K562 (cell line): ENCODE measurements around the gene DCP1B. TPM values are rescaled to one million over a fixed set of nuclear protein-coding genes. Genes with fewer than 3 reads are reported as not detected.

Experiments used
- ATAC-seq: fragments of 200-7000 bp; cut with Tn5 transposase; 3 replicates; pipeline ENCODE4 v1.9.1; 2020; ENCODE audit warnings: moderate library complexity
- BruUV-seq: library from RNA; stranded (reverse); fragments of 400-500 nt; replicated peaks from 2 replicates; lab custom pipeline; 2021; lab: Mats Ljungman, UMichigan
- CTCF ChIA-PET: fragments of 300-600 bp; formaldehyde crosslinking; extraction: SDS; loops from one replicate; lab custom pipeline; 2021; ENCODE audit warnings: low intra/inter-chr PET ratio; lab: Yijun Ruan, JAX
- POLR2A ChIA-PET: fragments of 300-600, 350-650 bp; sonication (Branson Sonifier 250); formaldehyde crosslinking; extraction: SDS; loops from one replicate; lab custom pipeline; 2021; ENCODE audit warnings: antibody characterized with exemption, inconsistent platforms; lab: Yijun Ruan, JAX
- DNase-seq, 4 experiments: peaks; one replicate each; pipeline versions ENCODE4 v3.0.0 to v3.0.0-alpha.2; 2011 to 2018; ENCODE audit warnings: low spot score in 3 of 4, mixed read lengths in 3 of 4; ENCODE audit errors: extremely low read depth in 1 of 4
- FAIRE-seq: peaks from 2 replicates; lab custom pipeline; 2011; peaks lifted over from hg19 to GRCh38; lab: Jason Lieb, UNC
- H2AFZ ChIP-seq: 2 replicates; pipeline ENCODE4 v1.6.0; 2011; ENCODE audit warnings: low read depth, low read length, control low read depth, inconsistent platforms
- H3K27ac ChIP-seq: fragments of 200-600 bp; 3 replicates; pipeline ENCODE4 v1.8.0; 2011; ENCODE audit warnings: low read depth, mild to moderate bottlenecking, control low read depth, inconsistent platforms, low read length, moderate library complexity, mixed read lengths; ENCODE audit errors: extremely low read depth
- H3K27me3 ChIP-seq, 2 experiments: fragments of 300-600 bp in 1 of 2; 2 replicates in 1 of 2; 3 replicates in 1 of 2; pipeline versions ENCODE4 v1.6.0 to v1.8.0; 2011; ENCODE audit warnings: inconsistent platforms in 2 of 2, low read length in 2 of 2, mild to moderate bottlenecking in 1 of 2, mixed read lengths in 1 of 2, moderate library complexity in 1 of 2; ENCODE audit not compliant: control insufficient read depth in 2 of 2, insufficient read depth in 2 of 2
- H3K36me3 ChIP-seq: fragments of 300-600 bp; 3 replicates; pipeline ENCODE4 v1.8.0; 2011; ENCODE audit warnings: mild to moderate bottlenecking, low read length, inconsistent platforms; ENCODE audit not compliant: control insufficient read depth, insufficient read depth
- H3K4me1 ChIP-seq, 2 experiments: fragments of 200-600 bp in 1 of 2; replicated peaks in 1 of 2; 2 replicates in 1 of 2; 3 replicates in 1 of 2; pipeline versions ENCODE4 v1.5.1 to v1.8.0; 2011; ENCODE audit warnings: inconsistent platforms in 2 of 2, low read length in 2 of 2, mild to moderate bottlenecking in 1 of 2, mixed read lengths in 1 of 2, moderate library complexity in 1 of 2; ENCODE audit not compliant: control insufficient read depth in 2 of 2, insufficient read depth in 2 of 2
- H3K4me2 ChIP-seq: 2 replicates; pipeline ENCODE4 v1.6.1; 2011; ENCODE audit warnings: low read length, control low read depth, inconsistent platforms, mixed read lengths; ENCODE audit not compliant: insufficient read depth
- H3K4me3 ChIP-seq: fragments of 200-600 bp; sonication (generic), shearing (Covaris generic); 2 replicates; pipeline ENCODE4 v1.5.1; 2016; ENCODE audit warnings: control low read depth, inconsistent platforms
- H3K79me2 ChIP-seq: fragments of 200-600 bp; 3 replicates; pipeline ENCODE4 v1.8.0; 2011; ENCODE audit warnings: low read length, inconsistent platforms; ENCODE audit not compliant: control insufficient read depth, insufficient read depth
- H3K9ac ChIP-seq, 2 experiments: 2 replicates each; pipeline versions ENCODE4 v1.6.0 to v1.6.1; 2011; ENCODE audit warnings: low read depth in 2 of 2, low read length in 2 of 2, control low read depth in 1 of 2, inconsistent platforms in 1 of 2, mild to moderate bottlenecking in 1 of 2, mixed read lengths in 1 of 2; ENCODE audit not compliant: insufficient read depth in 1 of 2
- H3K9me1 ChIP-seq: one replicate; pipeline ENCODE4 v1.6.0; 2011; ENCODE audit warnings: inconsistent platforms, mild to moderate bottlenecking, low read length, moderate library complexity; ENCODE audit not compliant: control insufficient read depth, insufficient read depth
- H3K9me3 ChIP-seq: replicated peaks from 2 replicates; pipeline ENCODE4 v1.5.1; 2011; ENCODE audit warnings: low read depth, low read length, inconsistent platforms; ENCODE audit not compliant: control insufficient read depth, insufficient read depth
- H4K20me1 ChIP-seq: replicated peaks from 2 replicates; pipeline ENCODE4 v1.6.1; 2011; ENCODE audit warnings: low read length, inconsistent platforms, mixed read lengths; ENCODE audit not compliant: control insufficient read depth, insufficient read depth
- C11orf30 ChIP-seq: fragments of 450-650 bp; IDR thresholded peaks from 2 replicates; pipeline ENCODE4 v1.6.1; 2016; ENCODE audit warnings: low read depth, mild to moderate bottlenecking
- DIDO1 ChIP-seq: fragments of 450-650 bp; IDR thresholded peaks from 2 replicates; pipeline ENCODE4 v1.6.1; 2016; ENCODE audit warnings: low read depth, missing biosample characterization, missing genetic modification characterization
- FOXJ2 ChIP-seq: fragments of 200-800 bp; sonication (Bioruptor generic); IDR thresholded peaks from 2 replicates; pipeline ENCODE4 v1.6.1; 2016; ENCODE audit warnings: missing genetic modification characterization, missing compliant biosample characterization
- HDAC3 ChIP-seq: fragments of 450-650 bp; IDR thresholded peaks from 2 replicates; pipeline ENCODE4 v1.6.1; 2018; ENCODE audit warnings: borderline replicate concordance, mild to moderate bottlenecking, moderate library complexity; ENCODE audit not compliant: partially characterized antibody
- LEF1 ChIP-seq: fragments of 450-650 bp; IDR thresholded peaks from 2 replicates; pipeline ENCODE4 v1.6.1; 2016; ENCODE audit warnings: mild to moderate bottlenecking
- MBD1 ChIP-seq: fragments of 250-450 bp; sonication (Bioruptor Pico); IDR thresholded peaks from 2 replicates; pipeline ENCODE4 v1.8.0; 2022; ENCODE audit warnings: inconsistent platforms
- SREBF1 ChIP-seq: fragments of 150-350 bp; IDR thresholded peaks from 2 replicates; pipeline ENCODE4 v1.6.1; 2014; ENCODE audit warnings: antibody characterized with exemption, low read depth, low read length, borderline replicate concordance
- STAT5B ChIP-seq: fragments of 250-450 bp; sonication (Bioruptor Pico); IDR thresholded peaks from 2 replicates; pipeline ENCODE4 v1.8.0; 2021; ENCODE audit warnings: mild to moderate bottlenecking, inconsistent platforms
- ZMIZ1 ChIP-seq, 2 experiments: fragments of 150-350 bp in 1 of 2; IDR thresholded peaks; 2 replicates each; pipeline ENCODE4 v1.6.1; 2012 to 2016; ENCODE audit warnings: low read depth in 2 of 2, low read length in 2 of 2, mild to moderate bottlenecking in 1 of 2, moderate library complexity in 1 of 2
- ZNF212 ChIP-seq: fragments of 450-650 bp; formaldehyde crosslinking; IDR thresholded peaks from 2 replicates; pipeline ENCODE4 v1.4.0; 2020; ENCODE audit warnings: mild to moderate bottlenecking
- WGBS: fragments of 100-300 bp; shearing (Covaris generic); methylation state at CpG from one replicate; pipeline ENCODE4 v1.1.6; 2016; ENCODE audit warnings: low coverage, mixed read lengths; ENCODE audit not compliant: insufficient coverage; ENCODE audit errors: missing lambda C conversion rate; 5-methylcytosine and 5-hydroxymethylcytosine counted together
- in situ Hi-C: fragments of 300-500 bp; cut with MboI; formaldehyde crosslinking; loops from 4 replicates; pipeline ENCODE4 v1.15.0; 2018; ENCODE audit warnings: inconsistent platforms, mixed read lengths
- intact Hi-C: fragments of 100-400 bp; cut with micrococcal nuclease; formaldehyde crosslinking; loops from 2 replicates; pipeline ENCODE4 v1.14.2; 2022
- polyA plus RNA-seq, 8 experiments: library from polyadenylated mRNA; depleted of rRNA in 4 of 8; stranded (reverse) in 5 of 8; unstranded in 3 of 8; fragments of >200 nt; fragmentation: Nextera tagmentation in 2 of 8; fragmentation: Illumina TruSeq in 1 of 8; extraction: Ambion mirVana in 2 of 8; extraction: Trizol in 1 of 8; gene quantifications; 2 replicates each; pipeline versions ENCODE4 v1.2.1 to v1.2.3, GENCODE V29; 2011 to 2014; ENCODE audit warnings: inconsistent platforms in 1 of 8, missing spikeins in 1 of 8
- total RNA-seq, 7 experiments: library from RNA; depleted of rRNA in 6 of 7; stranded (reverse); fragments of >200 nt in 6 of 7; fragmentation: Illumina TruSeq in 2 of 7; extraction: Trizol in 2 of 7; gene quantifications; 2 replicates each; pipeline versions ENCODE4 v1.2.1 to v1.2.3, GENCODE V29; 2011 to 2021; ENCODE audit warnings: low replicate concordance in 1 of 7
- TF ChIP-seq, protein P1 (sequence below): IDR thresholded peaks from 2 replicates; pipeline ENCODE4 v1.6.1; 2016; ENCODE audit warnings: missing genetic modification characterization, missing compliant biosample characterization
- TF ChIP-seq, protein P2 (sequence below): sonication (generic); formaldehyde crosslinking; IDR thresholded peaks from 2 replicates; pipeline ENCODE4 v1.8.0; 2022; ENCODE audit warnings: mild to moderate bottlenecking, missing genetic modification reagents, borderline replicate concordance

DCP1B gene
- total and polyA plus RNA-seq, 9 of the 15 experiments (the other 6 are each of a cell fraction or from before 2014, with no cell fraction given) = 0.83 to 7.3 (median 3.4) TPM

GRCh38 chr12:2035431-2036055 is 31.3 kb upstream of the DCP1B start:
- H4K20me1 ChIP-seq = no peaks in the 10 kb centered on the region; the same call in 1 of the 2 replicates
- H3K4me2 ChIP-seq = peak overlapping the region; percentile 74
- H3K79me2 ChIP-seq = no peaks in the 10 kb centered on the region
- no peaks in the 10 kb centered on the region for H3K9me1 ChIP-seq
- no TSS peak for BruUV-seq
- H3K36me3 ChIP-seq = no peaks in the 10 kb centered on the region
- no peak overlapping the region; a peak in 1 of 4 replicates for H3K9ac ChIP-seq
- ATAC-seq (no peak), DNase-seq (no peak), FAIRE-seq (no peak)
- peaks cover 0 to 7% of the 10 kb centered on the region in 2 experiments; a peak in 3 of 5 replicates for H3K4me1 ChIP-seq
- H3K27me3 ChIP-seq = peaks cover 11 to 41% of the 10 kb centered on the region in 2 experiments
- TF ChIP-seq ZMIZ1 (IDR thresholded peaks at IDR 0.05; ENCODE audit: low read depth in 2 of 2, low read length in 2 of 2) = no peak
- TF ChIP-seq FOXJ2 = no peak
- TF ChIP-seq HDAC3 = no peak
- no peak for TF ChIP-seq MBD1 (CRISPR knock-in tag)
- no peak for TF ChIP-seq DIDO1 (tag)
- TF ChIP-seq, protein P1, sequence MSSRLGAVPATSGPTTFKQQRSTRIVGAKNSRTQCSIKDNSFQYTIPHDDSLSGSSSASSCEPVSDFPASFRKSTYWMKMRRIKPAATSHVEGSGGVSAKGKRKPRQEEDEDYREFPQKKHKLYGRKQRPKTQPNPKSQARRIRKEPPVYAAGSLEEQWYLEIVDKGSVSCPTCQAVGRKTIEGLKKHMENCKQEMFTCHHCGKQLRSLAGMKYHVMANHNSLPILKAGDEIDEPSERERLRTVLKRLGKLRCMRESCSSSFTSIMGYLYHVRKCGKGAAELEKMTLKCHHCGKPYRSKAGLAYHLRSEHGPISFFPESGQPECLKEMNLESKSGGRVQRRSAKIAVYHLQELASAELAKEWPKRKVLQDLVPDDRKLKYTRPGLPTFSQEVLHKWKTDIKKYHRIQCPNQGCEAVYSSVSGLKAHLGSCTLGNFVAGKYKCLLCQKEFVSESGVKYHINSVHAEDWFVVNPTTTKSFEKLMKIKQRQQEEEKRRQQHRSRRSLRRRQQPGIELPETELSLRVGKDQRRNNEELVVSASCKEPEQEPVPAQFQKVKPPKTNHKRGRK = no peak
- no peak for TF ChIP-seq LEF1
- no peak for TF ChIP-seq ZNF212 (CRISPR knock-in tag)
- TF ChIP-seq C11orf30 = no peak
- TF ChIP-seq SREBF1 = no peak
- no peak for TF ChIP-seq STAT5B (CRISPR knock-in tag)
- TF ChIP-seq, protein P2, sequence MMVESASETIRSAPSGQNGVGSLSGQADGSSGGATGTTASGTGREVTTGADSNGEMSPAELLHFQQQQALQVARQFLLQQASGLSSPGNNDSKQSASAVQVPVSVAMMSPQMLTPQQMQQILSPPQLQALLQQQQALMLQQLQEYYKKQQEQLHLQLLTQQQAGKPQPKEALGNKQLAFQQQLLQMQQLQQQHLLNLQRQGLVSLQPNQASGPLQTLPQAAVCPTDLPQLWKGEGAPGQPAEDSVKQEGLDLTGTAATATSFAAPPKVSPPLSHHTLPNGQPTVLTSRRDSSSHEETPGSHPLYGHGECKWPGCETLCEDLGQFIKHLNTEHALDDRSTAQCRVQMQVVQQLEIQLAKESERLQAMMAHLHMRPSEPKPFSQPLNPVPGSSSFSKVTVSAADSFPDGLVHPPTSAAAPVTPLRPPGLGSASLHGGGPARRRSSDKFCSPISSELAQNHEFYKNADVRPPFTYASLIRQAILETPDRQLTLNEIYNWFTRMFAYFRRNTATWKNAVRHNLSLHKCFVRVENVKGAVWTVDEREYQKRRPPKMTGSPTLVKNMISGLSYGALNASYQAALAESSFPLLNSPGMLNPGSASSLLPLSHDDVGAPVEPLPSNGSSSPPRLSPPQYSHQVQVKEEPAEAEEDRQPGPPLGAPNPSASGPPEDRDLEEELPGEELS (CRISPR knock-in tag) = no peak
- no peaks in the 10 kb centered on the region for H3K9me3 ChIP-seq
- H2AFZ ChIP-seq = peak overlapping the region; percentile 92
- 5% methylated on average over 11 of the region's 15 CpGs for WGBS
- CTCF ChIA-PET = interaction anchor here (0.7 to 1.5 kb wide), 2 partner anchors 239 to 255 kb away, joined by 3 to 6 read pairs; no protein-coding TSS in a partner anchor
- H3K27ac ChIP-seq = no peak overlapping the region
- H3K4me3 ChIP-seq = no peak overlapping the region; the same call in 1 of the 2 replicates
- intact Hi-C loops (loop anchor here (10.0 kb wide), 1 partner anchor 241 kb away; no protein-coding TSS in a partner anchor), in situ Hi-C loops (no loop called here)
- POLR2A ChIA-PET = interaction anchor here (0.6 to 1.5 kb wide), 2 partner anchors 12 kb away, joined by 3 read pairs; no protein-coding TSS in a partner anchor
